Smooth muscle cell (in vitro differentiated cells): ENCODE data around the gene TMEM217. TPM values are rescaled to one million over a fixed set of nuclear protein-coding genes. Genes with fewer than 3 reads are reported as not detected.
A peak's percentile ranks its signal among the peaks of the same experiment; 100 is the strongest.

Experiments used
- DNase-seq: peaks from one replicate; lab custom pipeline; 2025; ENCODE audit not compliant: unreplicated experiment; lab: John Stamatoyannopoulos, UW
- H2AFZ ChIP-seq: fragments of 200-600 bp; sonication (generic); 2 replicates; pipeline ENCODE4 v1.6.0; 2016; ENCODE audit warnings: antibody characterized with exemption, low read depth, mild to moderate bottlenecking
- H3F3A ChIP-seq: fragments of 200-600 bp; sonication (generic); 2 replicates; pipeline ENCODE4 v1.6.0; 2017; ENCODE audit warnings: antibody characterized with exemption, low read depth
- H3K27ac ChIP-seq: fragments of 200-600 bp; sonication (generic); 2 replicates; pipeline ENCODE4 v1.5.1; 2016; ENCODE audit warnings: low read depth, mild to moderate bottlenecking
- H3K27me3 ChIP-seq: fragments of 200-600 bp; sonication (generic); 2 replicates; pipeline ENCODE4 v1.6.1; 2016; ENCODE audit warnings: low read depth, mild to moderate bottlenecking
- H3K36me3 ChIP-seq: fragments of 200-600 bp; sonication (generic); 2 replicates; pipeline ENCODE4 v1.5.1; 2016; ENCODE audit warnings: low read depth
- H3K4me1 ChIP-seq: fragments of 200-600 bp; sonication (generic); 2 replicates; pipeline ENCODE4 v1.5.1; 2016; ENCODE audit warnings: low read depth
- H3K4me2 ChIP-seq: fragments of 200-600 bp; sonication (generic); 2 replicates; pipeline ENCODE4 v1.6.0; 2016; ENCODE audit warnings: mild to moderate bottlenecking
- H3K4me3 ChIP-seq: fragments of 200-600 bp; sonication (generic); 2 replicates; pipeline ENCODE4 v1.5.1; 2016; ENCODE audit warnings: mild to moderate bottlenecking
- H3K79me2 ChIP-seq: fragments of 200-600 bp; sonication (generic); 2 replicates; pipeline ENCODE4 v1.6.0; 2016; ENCODE audit warnings: low read depth, mild to moderate bottlenecking
- H3K9ac ChIP-seq: fragments of 200-600 bp; sonication (generic); 2 replicates; pipeline ENCODE4 v1.6.0; 2016; ENCODE audit warnings: low read depth
- H3K9me3 ChIP-seq: fragments of 200-600 bp; sonication (generic); replicated peaks from 2 replicates; pipeline ENCODE4 v1.5.1; 2016; ENCODE audit warnings: low read depth
- H4K20me1 ChIP-seq: fragments of 200-600 bp; sonication (generic); 2 replicates; pipeline ENCODE4 v1.6.0; 2016; ENCODE audit warnings: low read depth
- CTCF ChIP-seq: fragments of 200-600 bp; sonication (generic); IDR thresholded peaks from 2 replicates; pipeline ENCODE4 v1.5.1; 2017; ENCODE audit warnings: borderline replicate concordance, mild to moderate bottlenecking, antibody characterized with exemption; ENCODE audit not compliant: insufficient read depth, poor library complexity, severe bottlenecking
- WGBS: methylation state at CpG from one replicate; pipeline ENCODE4 v1.1.7; 2016; ENCODE audit warnings: low lambda C conversion rate; 5-methylcytosine and 5-hydroxymethylcytosine counted together
- polyA plus RNA-seq: library from polyadenylated mRNA; unstranded; fragments of >200 nt; fragmentation: Nextera tagmentation; extraction: Ambion mirVana; gene quantifications from 2 replicates; pipeline ENCODE4 v1.2.1, GENCODE V29; 2016
- total RNA-seq: library from RNA; depleted of rRNA; stranded (reverse); fragments of >200 nt; gene quantifications from 2 replicates; pipeline ENCODE4 v1.2.3, GENCODE V29; 2014

The TMEM217 gene
- total and polyA plus RNA-seq, 2 experiments from 2014 or later: 0.31 to 1.2 TPM

- H3K36me3 ChIP-seq: peaks cover 20% of the 10 kb centered on the region
- peak overlapping the region; percentile 92 for H3K4me2 ChIP-seq
- peak overlapping the region; percentile 89 for H3K9ac ChIP-seq
- under 1% methylated on average over 73 of the region's 92 CpGs for WGBS
- peaks cover 16% of the 10 kb centered on the region for H3F3A ChIP-seq
- H3K4me3 ChIP-seq: peak overlapping the region; percentile 97
- peak overlapping the region; percentile 91 for H3K27ac ChIP-seq
- no peaks in the 10 kb centered on the region for H3K27me3 ChIP-seq
- no peak overlapping the region for H2AFZ ChIP-seq
- peaks cover 45% of the 10 kb centered on the region for H4K20me1 ChIP-seq
- peaks cover 12% of the 10 kb centered on the region for H3K4me1 ChIP-seq
- H3K9me3 ChIP-seq: no peaks in the 10 kb centered on the region
- TF ChIP-seq CTCF: peak; percentile 24
- peak; percentile 46 for DNase-seq
- H3K79me2 ChIP-seq: peaks cover 20% of the 10 kb centered on the region
Observed at GRCh38 chr6:37170273-37171200, 87.4 kb downstream of the TMEM217 start.

- peaks cover 12% of the 10 kb centered on the region for H3K4me1 ChIP-seq
- peak within 1 kb of the TSS; percentile 89 for H3K9ac ChIP-seq
- no peaks in the 10 kb centered on the region for H3K9me3 ChIP-seq
- no peaks in the 10 kb centered on the region for H3K27me3 ChIP-seq
- whole genome bisulfite sequencing: 1% methylated on average over 28 of the region's 90 CpGs
- H3F3A ChIP-seq: peaks cover 16% of the 10 kb centered on the region
- peaks cover 40% of the 10 kb centered on the region for H4K20me1 ChIP-seq
- peaks cover 17% of the 10 kb centered on the region for H3K36me3 ChIP-seq
- H3K4me2 ChIP-seq: peak within 1 kb of the TSS; percentile 92
- TF ChIP-seq CTCF: no peak
- H2AFZ ChIP-seq: peak within 1 kb of the TSS; percentile 61
- H3K79me2 ChIP-seq: peaks cover 20% of the 10 kb centered on the region
- peak within 1 kb of the TSS; percentile 95 for H3K27ac ChIP-seq
- peak; percentile 99 for DNase-seq
- peak within 1 kb of the TSS; percentile 97 for H3K4me3 ChIP-seq
Observed at GRCh38 chr6:37169496-37170272, 88.3 kb downstream of the TMEM217 start, which contains the start of gene PIM1. Gene PIM1, plus strand, starts transcription at chr6:37170152. Its CDS starts 424 bp downstream, at chr6:37170576.

GRCh38 chr6:37168811-37169495 is 89.0 kb downstream of the TMEM217 start:
- peak overlapping the region; percentile 95 for H3K27ac ChIP-seq
- peaks cover 33% of the 10 kb centered on the region for H4K20me1 ChIP-seq
- H3K4me2 ChIP-seq: peak overlapping the region; percentile 83
- DNase-seq: no peak
- peak overlapping the region; percentile 87 for H3K9ac ChIP-seq
- H3K79me2 ChIP-seq: peaks cover 20% of the 10 kb centered on the region
- no peaks in the 10 kb centered on the region for H3K9me3 ChIP-seq
- H3K27me3 ChIP-seq: no peaks in the 10 kb centered on the region
- 2% methylated on average over 24 of the region's 29 CpGs for WGBS
- H3F3A ChIP-seq: peaks cover 16% of the 10 kb centered on the region
- H2AFZ ChIP-seq: no peak overlapping the region
- peaks cover 12% of the 10 kb centered on the region for H3K4me1 ChIP-seq
- no peak for TF ChIP-seq CTCF
- peaks cover 11% of the 10 kb centered on the region for H3K36me3 ChIP-seq
- H3K4me3 ChIP-seq: peak overlapping the region; percentile 54
